Naive thymus-derived CD4-positive, alpha-beta T cell (primary cell): Measurements from ENCODE around the gene CDC42SE2. TPM values are rescaled to one million over a fixed set of nuclear protein-coding genes. Genes with fewer than 3 reads are reported as not detected.

Experiments used
- ATAC-seq: fragments of 150-1000 bp; cut with Tn5 transposase; 2 replicates; pipeline ENCODE4 v1.10.0; 2021; ENCODE audit warnings: mild to moderate bottlenecking, moderate library complexity
- CTCF ChIA-PET: fragments of 350-600 bp; sonication (Branson Sonifier 250); formaldehyde crosslinking; loops from one replicate; lab custom pipeline; 2021; ENCODE audit warnings: antibody characterized with exemption; lab: Charles Lee
- POLR2A ChIA-PET: fragments of 350-600 bp; sonication (Branson Sonifier 250); formaldehyde crosslinking; loops from one replicate; lab custom pipeline; 2021; ENCODE audit warnings: antibody characterized with exemption, inconsistent platforms; lab: Charles Lee
- DNase-seq, 9 donors: peaks; one replicate each; pipeline versions ENCODE4 v3.0.0 to v3.0.0-alpha.2; 2020 to 2022; ENCODE audit warnings: mixed read lengths in 1 of 9
- H3K27ac ChIP-seq: one replicate; pipeline ENCODE4 v1.7.0; 2013; ENCODE audit warnings: mild to moderate bottlenecking, low read depth, low read length, moderate library complexity
- H3K27me3 ChIP-seq, 2 donors: one replicate each; pipeline ENCODE4 v1.7.0; 2013; ENCODE audit warnings: low read length in 2 of 2, mild to moderate bottlenecking in 2 of 2, moderate library complexity in 2 of 2; ENCODE audit not compliant: control insufficient read depth in 2 of 2, insufficient read depth in 2 of 2
- H3K36me3 ChIP-seq, 3 experiments: 1 replicate in 2 of 3; 2 replicates in 1 of 3; pipeline ENCODE4 v1.7.0; 2013; ENCODE audit warnings: low read length in 3 of 3, mild to moderate bottlenecking in 3 of 3, moderate library complexity in 1 of 3; ENCODE audit not compliant: insufficient read depth in 3 of 3, control insufficient read depth in 2 of 3
- H3K4me1 ChIP-seq, 2 donors: one replicate each; pipeline ENCODE4 v1.7.0; 2013; ENCODE audit warnings: low read length in 2 of 2, mild to moderate bottlenecking in 2 of 2, moderate library complexity in 1 of 2; ENCODE audit not compliant: control insufficient read depth in 2 of 2, insufficient read depth in 2 of 2
- H3K4me3 ChIP-seq: 2 replicates; pipeline ENCODE4 v1.7.0; 2013; ENCODE audit warnings: mild to moderate bottlenecking, low read length
- H3K9me3 ChIP-seq, 3 experiments: 1 replicate in 2 of 3; 2 replicates in 1 of 3; pipeline ENCODE4 v1.7.0; 2013; ENCODE audit warnings: low read length in 3 of 3; ENCODE audit not compliant: control insufficient read depth in 2 of 3
- H3K27ac Mint-ChIP-seq, 9 donors: one replicate each; pipeline ENCODE4 v1.8.0; 2020 to 2022; ENCODE audit warnings: mixed read lengths in 9 of 9, mild to moderate bottlenecking in 8 of 9, moderate library complexity in 5 of 9, inconsistent platforms in 2 of 9
- H3K27me3 Mint-ChIP-seq, 5 donors: one replicate each; pipeline ENCODE4 v1.8.0; 2021 to 2022; ENCODE audit warnings: mixed read lengths in 5 of 5, mild to moderate bottlenecking in 1 of 5
- H3K36me3 Mint-ChIP-seq, 5 donors: one replicate each; pipeline ENCODE4 v1.8.0; 2020 to 2022; ENCODE audit warnings: mixed read lengths in 5 of 5, mild to moderate bottlenecking in 3 of 5, inconsistent platforms in 1 of 5
- H3K4me1 Mint-ChIP-seq, 7 donors: one replicate each; pipeline ENCODE4 v1.8.0; 2020 to 2022; ENCODE audit warnings: mixed read lengths in 7 of 7, mild to moderate bottlenecking in 3 of 7, inconsistent platforms in 1 of 7
- H3K4me3 Mint-ChIP-seq, 10 donors: one replicate each; pipeline ENCODE4 v1.8.0; 2020 to 2022; ENCODE audit warnings: mild to moderate bottlenecking in 10 of 10, mixed read lengths in 10 of 10, moderate library complexity in 6 of 10, inconsistent platforms in 2 of 10
- H3K9me3 Mint-ChIP-seq, 11 donors: one replicate each; pipeline ENCODE4 v1.8.0; 2020 to 2022; ENCODE audit warnings: mixed read lengths in 11 of 11, mild to moderate bottlenecking in 4 of 11, inconsistent platforms in 1 of 11, moderate library complexity in 1 of 11
- intact Hi-C, 2 donors: fragments of 100-400 bp; cut with micrococcal nuclease; formaldehyde crosslinking; loops; one replicate each; pipeline ENCODE4 v1.15.1; 2023
- polyA plus RNA-seq, 2 donors: library from polyadenylated mRNA; unstranded; fragments of 300-500 nt; fragmentation: Illumina TruSeq; gene quantifications; one replicate each; pipeline ENCODE4 v1.2.3, GENCODE V29; 2021
- total RNA-seq, 6 experiments: library from RNA in 5 of 6; stranded (reverse) in 5 of 6; gene quantifications; 1 replicate in 5 of 6; 2 replicates in 1 of 6; pipeline ENCODE4 v1.2.3 and lab custom pipeline; 2021 to 2026

The CDC42SE2 gene
- total and polyA plus RNA-seq, 7 experiments from 2014 or later: 143 to 482 (median 244) TPM

DNA sequence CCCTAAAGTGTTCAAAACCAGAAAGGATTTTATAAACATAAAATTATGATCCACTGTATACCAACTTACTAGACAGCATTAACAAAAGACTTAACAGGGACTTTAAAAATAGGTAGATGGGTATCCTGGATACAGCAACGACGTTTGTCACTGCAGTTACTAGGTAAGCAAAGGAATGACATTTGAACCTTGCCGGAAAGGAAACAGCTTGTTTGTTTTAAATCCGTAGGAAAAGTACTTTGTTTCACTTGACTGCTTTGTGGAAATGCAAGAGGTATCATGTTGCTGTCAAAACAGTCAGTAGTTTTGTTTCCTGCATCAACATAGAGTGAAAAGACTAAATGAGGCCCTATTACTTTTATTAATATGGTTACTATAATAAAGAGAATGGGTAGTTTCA, 122.9 kb downstream of the CDC42SE2 start:
- Histone ChIP-seq H3K27ac (peak overlapping the region; percentile 55), H3K27me3 (no peaks in the 10 kb centered on the region), H3K4me3 (no peak overlapping the region), H3K9me3 (no peaks in the 10 kb centered on the region), H3K4me1 (peaks cover 45 to 54% of the 10 kb centered on the region in 2 donors), H3K36me3 (peaks cover 13 to 46% (median 18%) of the 10 kb centered on the region in 3 experiments)
- Mint-ChIP-seq H3K27me3 (no peaks in the 10 kb centered on the region), H3K27ac (peak overlapping the region; percentile 46 to 97 (median 81)), H3K9me3 (no peaks in the 10 kb centered on the region), H3K36me3 (peaks cover 8 to 38% (median 28%) of the 10 kb centered on the region in 5 donors), H3K4me3 (peak overlapping the region in 1 of 10 donors; percentile 13), H3K4me1 (peaks cover 31 to 90% (median 78%) of the 10 kb centered on the region in 7 donors)
- POLR2A ChIA-PET: interaction anchor here (1.0 to 2.5 kb wide), 4 partner anchors 13 to 178 kb away, joined by 3 to 11 read pairs (median 4); partner anchors contain the start of gene CDC42SE2
- ATAC-seq (no peak), DNase-seq (no peak)
- intact Hi-C loops: no loop called here
- CTCF ChIA-PET: no interaction called here

DNA sequence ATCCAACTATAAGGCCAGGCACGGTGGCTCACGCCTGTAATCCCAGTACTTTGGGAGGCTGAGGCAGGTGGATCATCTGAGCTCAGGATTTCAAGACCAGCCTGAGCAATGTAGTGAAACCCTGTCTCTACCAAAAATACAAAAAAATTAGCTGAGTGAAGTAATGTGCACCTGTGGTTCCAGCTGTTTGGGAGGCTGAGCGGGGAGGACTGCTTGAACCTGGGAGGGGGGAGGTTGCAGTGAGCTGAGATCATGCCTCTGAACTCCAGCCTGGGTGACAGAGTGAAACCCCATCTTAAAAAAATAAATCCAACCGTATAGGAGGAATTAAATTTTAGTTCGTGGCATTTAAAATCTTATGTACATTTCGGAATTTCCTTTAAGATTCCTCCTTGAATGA, 123.4 kb downstream of the CDC42SE2 start:
- Histone ChIP-seq H3K27ac (no peak overlapping the region), H3K9me3 (no peaks in the 10 kb centered on the region), H3K36me3 (peaks cover 18 to 49% (median 21%) of the 10 kb centered on the region in 3 experiments), H3K4me3 (no peak overlapping the region), H3K27me3 (no peaks in the 10 kb centered on the region), H3K4me1 (peaks cover 45 to 51% of the 10 kb centered on the region in 2 donors)
- no peak overlapping the region for H3K4me3 Mint-ChIP-seq
- H3K4me1 Mint-ChIP-seq: peaks cover 28 to 89% (median 78%) of the 10 kb centered on the region in 7 donors
- peak overlapping the region; percentile 49 to 97 (median 81) for H3K27ac Mint-ChIP-seq
- no peaks in the 10 kb centered on the region for H3K9me3 Mint-ChIP-seq
- DNase-seq (no peak), ATAC-seq (no peak)
- CTCF ChIA-PET: no interaction called here
- peaks cover 8 to 41% (median 27%) of the 10 kb centered on the region in 5 donors for H3K36me3 Mint-ChIP-seq
- intact Hi-C loops: no loop called here
- POLR2A ChIA-PET: interaction anchor here (1.0 to 2.5 kb wide), 5 partner anchors 9 to 179 kb away, joined by 3 to 11 read pairs (median 4); partner anchors contain the start of gene CDC42SE2
- H3K27me3 Mint-ChIP-seq: no peaks in the 10 kb centered on the region

DNA sequence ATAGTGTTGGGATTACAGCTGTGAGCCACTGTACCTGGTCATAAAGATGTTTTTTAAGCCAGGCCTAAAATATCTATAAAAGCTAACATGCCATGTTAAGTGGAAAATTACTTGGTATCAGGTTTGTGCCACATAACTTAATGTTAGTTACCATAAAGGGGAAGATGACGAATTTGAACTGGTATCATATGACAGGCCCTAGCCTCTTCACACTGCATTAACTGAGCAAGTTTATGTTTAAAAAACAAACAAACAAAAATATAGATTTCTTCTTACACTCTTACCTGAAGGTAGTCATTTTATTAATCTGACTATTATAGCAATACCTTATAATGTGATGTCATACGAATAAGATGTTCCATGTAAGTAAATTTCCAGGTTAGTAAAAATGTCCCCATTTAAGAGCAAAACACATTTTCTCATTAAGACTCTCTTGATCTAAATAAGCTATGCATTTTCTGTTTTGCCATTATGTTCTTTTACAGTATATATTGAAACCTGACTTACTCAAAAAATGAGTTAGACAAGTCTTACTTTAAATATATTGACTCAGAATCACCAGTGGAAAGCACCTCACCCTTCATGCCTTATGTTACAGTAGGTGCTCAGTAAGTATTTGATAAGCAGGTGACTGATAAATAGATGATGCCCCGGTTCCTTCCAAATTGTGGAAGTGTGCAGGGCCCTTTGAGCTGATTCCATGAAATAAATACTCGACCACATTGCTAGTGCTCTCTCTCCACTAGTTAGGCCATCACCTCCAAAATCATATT, 125.4 kb downstream of the CDC42SE2 start:
- Mint-ChIP-seq H3K4me1 (peaks cover 17 to 89% (median 78%) of the 10 kb centered on the region in 7 donors), H3K27ac (peak overlapping the region; percentile 78 to 97 (median 85)), H3K36me3 (peaks cover 8 to 56% (median 45%) of the 10 kb centered on the region in 5 donors), H3K4me3 (peak overlapping the region in 4 of 10 donors; percentile 29 to 54 (median 50)), H3K27me3 (no peaks in the 10 kb centered on the region), H3K9me3 (no peaks in the 10 kb centered on the region)
- Histone ChIP-seq H3K27ac (peak overlapping the region; percentile 36), H3K4me3 (no peak overlapping the region), H3K27me3 (no peaks in the 10 kb centered on the region), H3K9me3 (no peaks in the 10 kb centered on the region), H3K4me1 (peaks cover 45 to 50% of the 10 kb centered on the region in 2 donors), H3K36me3 (peaks cover 21 to 54% (median 22%) of the 10 kb centered on the region in 3 experiments)
- no peak for ATAC-seq
- CTCF ChIA-PET: no interaction called here
- POLR2A ChIA-PET: interaction anchor here (0.6 to 1.1 kb wide), 3 partner anchors 89 to 218 kb away, joined by 3 read pairs; no protein-coding TSS in a partner anchor
- intact Hi-C loops: no loop called here
- DNase-seq: no peak

DNA sequence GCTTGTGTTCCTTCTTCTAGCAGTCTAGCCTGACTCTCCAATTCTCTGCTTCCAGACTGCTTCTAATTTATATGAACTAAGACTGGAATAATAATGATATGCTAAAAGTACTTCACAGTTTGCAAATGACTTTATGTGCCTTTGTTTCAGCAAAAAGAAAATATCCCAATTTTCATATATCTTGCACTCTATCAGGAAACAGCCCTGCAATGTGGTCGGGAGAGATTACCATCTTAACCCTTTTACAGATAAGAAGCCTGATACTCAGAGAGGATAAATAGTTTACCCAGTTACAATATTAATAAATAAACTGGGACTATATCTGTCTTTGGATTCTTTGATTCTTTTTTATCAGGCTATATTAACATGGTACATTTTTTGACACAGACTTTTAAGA, 126.0 kb downstream of the CDC42SE2 start:
- Mint-ChIP-seq H3K4me3 (peak overlapping the region in 4 of 10 donors; percentile 29 to 52 (median 48)), H3K9me3 (no peaks in the 10 kb centered on the region), H3K27me3 (no peaks in the 10 kb centered on the region), H3K36me3 (peaks cover 8 to 56% (median 47%) of the 10 kb centered on the region in 5 donors), H3K27ac (peak overlapping the region; percentile 81 to 97 (median 87)), H3K4me1 (peaks cover 14 to 87% (median 76%) of the 10 kb centered on the region in 7 donors)
- no peak overlapping the region for H3K4me3 ChIP-seq
- no peaks in the 10 kb centered on the region for H3K9me3 ChIP-seq
- intact Hi-C loops: loop anchor here in 1 of 2 donors (10.0 kb wide), 1 partner anchor 315 kb away; no protein-coding TSS in a partner anchor
- ChIA-PET POLR2A (interaction anchor here (1.1 kb wide), 1 partner anchor 218 kb away, joined by 3 read pairs; no protein-coding TSS in a partner anchor), CTCF (no interaction called here)
- H3K4me1 ChIP-seq: peaks cover 47 to 49% of the 10 kb centered on the region in 2 donors
- H3K27ac ChIP-seq: peak overlapping the region; percentile 36
- H3K27me3 ChIP-seq: no peaks in the 10 kb centered on the region
- peaks cover 22 to 56% (median 24%) of the 10 kb centered on the region in 3 experiments for H3K36me3 ChIP-seq
- DNase-seq: no peak
- no peak for ATAC-seq

DNA sequence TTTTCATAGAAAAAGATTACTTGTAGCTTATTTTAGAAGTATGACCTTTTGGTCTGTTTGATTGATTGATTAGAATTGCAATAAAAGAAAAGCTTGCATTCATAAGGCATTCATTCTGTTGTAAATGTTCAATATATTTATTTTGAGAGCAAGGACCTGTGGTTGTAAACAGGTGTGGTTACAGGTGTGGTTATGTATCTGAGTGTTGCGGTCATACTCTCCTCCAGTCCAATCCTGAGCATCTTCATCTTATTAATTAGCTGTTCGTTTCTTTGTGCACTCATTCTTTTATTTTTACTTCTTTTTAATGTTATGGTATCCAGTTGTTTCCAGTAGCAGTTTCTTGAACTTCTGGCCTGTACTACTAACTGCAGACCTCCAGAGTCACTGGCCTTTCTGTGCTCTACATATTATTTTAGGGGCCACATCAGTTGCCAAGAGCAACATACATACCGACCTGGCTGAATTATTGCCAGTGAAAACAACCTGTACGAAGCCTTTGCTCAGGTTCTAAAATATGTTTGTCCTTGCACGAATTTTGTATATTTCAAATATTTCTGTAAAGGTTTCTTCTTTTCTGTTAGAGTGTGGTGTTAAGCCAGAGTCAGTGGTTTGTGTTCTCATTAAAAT, 128.7 kb downstream of the CDC42SE2 start:
- Histone ChIP-seq H3K27me3 (no peaks in the 10 kb centered on the region), H3K9me3 (no peaks in the 10 kb centered on the region), H3K27ac (peak overlapping the region; percentile 84), H3K4me3 (no peak overlapping the region), H3K4me1 (peaks cover 59 to 67% of the 10 kb centered on the region in 2 donors), H3K36me3 (peaks cover 15 to 39% (median 18%) of the 10 kb centered on the region in 3 experiments)
- ChIA-PET CTCF (no interaction called here), POLR2A (interaction anchor here (0.5 to 1.1 kb wide), 6 partner anchors 8 to 235 kb away, joined by 3 to 5 read pairs (median 4); no protein-coding TSS in a partner anchor)
- Mint-ChIP-seq H3K9me3 (peaks cover 0 to 4% (median 0%) of the 10 kb centered on the region in 11 donors), H3K27ac (peak overlapping the region; percentile 88 to 97 (median 91)), H3K4me1 (peaks cover 30 to 89% (median 81%) of the 10 kb centered on the region in 7 donors), H3K27me3 (no peaks in the 10 kb centered on the region), H3K36me3 (peaks cover 14 to 71% (median 65%) of the 10 kb centered on the region in 5 donors), H3K4me3 (peak overlapping the region in 7 of 10 donors; percentile 3 to 85 (median 49))
- intact Hi-C loops: loop anchor here in 1 of 2 donors (10.0 kb wide), 1 partner anchor 318 kb away; no protein-coding TSS in a partner anchor
- DNase-seq: no peak
- ATAC-seq: no peak

DNA sequence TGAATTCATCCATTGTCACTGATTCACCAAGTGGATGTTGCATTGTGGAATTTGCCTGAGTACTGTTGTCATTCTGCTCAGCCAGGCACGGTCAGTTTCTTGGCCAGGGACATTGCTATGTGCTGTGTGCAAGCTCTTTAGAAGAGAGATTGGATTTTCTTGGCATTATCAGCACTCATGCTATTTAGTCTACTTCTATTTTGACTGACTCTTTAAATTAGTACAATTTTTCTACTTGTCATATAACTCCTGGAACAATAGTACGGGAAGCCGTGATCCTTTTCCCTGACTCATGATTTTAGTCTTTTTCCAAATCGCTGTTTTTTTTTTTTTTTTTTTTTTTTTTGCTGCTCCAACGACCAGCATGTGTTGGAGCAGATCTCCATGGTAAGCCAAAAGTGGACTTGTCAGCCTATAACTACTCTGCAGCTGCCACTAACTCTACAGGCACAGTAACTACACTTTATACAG, 129.7 kb downstream of the CDC42SE2 start:
- no peak for DNase-seq
- H3K36me3 Mint-ChIP-seq: peaks cover 19 to 79% (median 74%) of the 10 kb centered on the region in 5 donors
- Histone ChIP-seq H3K27ac (peak overlapping the region; percentile 84), H3K4me3 (no peak overlapping the region), H3K9me3 (no peaks in the 10 kb centered on the region), H3K4me1 (peaks cover 59 to 67% of the 10 kb centered on the region in 2 donors), H3K36me3 (peaks cover 15 to 38% (median 23%) of the 10 kb centered on the region in 3 experiments), H3K27me3 (no peaks in the 10 kb centered on the region)
- H3K4me1 Mint-ChIP-seq: peaks cover 28 to 95% (median 84%) of the 10 kb centered on the region in 7 donors
- ATAC-seq: no peak
- intact Hi-C loops: loop anchor here in 1 of 2 donors (10.0 kb wide), 1 partner anchor 319 kb away; no protein-coding TSS in a partner anchor
- peaks cover 0 to 9% (median 0%) of the 10 kb centered on the region in 11 donors for H3K9me3 Mint-ChIP-seq
- H3K4me3 Mint-ChIP-seq: peak overlapping the region in 8 of 10 donors; percentile 18 to 85 (median 69)
- no peaks in the 10 kb centered on the region for H3K27me3 Mint-ChIP-seq
- peak overlapping the region; percentile 88 to 97 (median 91) for H3K27ac Mint-ChIP-seq
- POLR2A ChIA-PET: interaction anchor here (0.7 to 3.1 kb wide), 7 partner anchors 9 to 136 kb away, joined by 3 to 16 read pairs (median 5); partner anchors contain the start of gene CDC42SE2
- CTCF ChIA-PET: interaction anchor here (0.7 to 2.6 kb wide), 3 partner anchors 11 to 21 kb away, joined by 3 to 11 read pairs (median 3); no protein-coding TSS in a partner anchor
